GM19467 (cell line): ENCODE data around the gene SUGCT.

ENCODE experiments used
- ATAC-seq: cut with Tn5 transposase; IDR thresholded peaks from one replicate; pipeline ENCODE4 v1.9.1; 2021; ENCODE audit warnings: mild to moderate bottlenecking, moderate library complexity; ENCODE audit not compliant: unreplicated experiment

SUGCT gene

GRCh38 chr7:40706829-40707228 lies 572.0 kb downstream of the SUGCT start:
- ATAC-seq: no peak

GRCh38 chr7:40709062-40709964 lies 574.5 kb downstream of the SUGCT start:
- ATAC-seq: no peak

GRCh38 chr7:40711706-40712105 lies 576.9 kb downstream of the SUGCT start:
- no peak for ATAC-seq

- ATAC-seq: no peak
Observed at GRCh38 chr7:40714363-40715052, 579.7 kb downstream of the SUGCT start.

- no peak for ATAC-seq
Observed at GRCh38 chr7:40715053-40715430, 580.2 kb downstream of the SUGCT start.

- ATAC-seq: no peak
Observed at GRCh38 chr7:40716052-40716451, 581.2 kb downstream of the SUGCT start.

GRCh38 chr7:40717242-40717641 lies 582.4 kb downstream of the SUGCT start:
- ATAC-seq: no peak

GRCh38 chr7:40720416-40720815 lies 585.6 kb downstream of the SUGCT start:
- ATAC-seq: no peak

- no peak for ATAC-seq
Observed at GRCh38 chr7:40721342-40721949, 586.6 kb downstream of the SUGCT start.

GRCh38 chr7:40722242-40722641 lies 587.4 kb downstream of the SUGCT start:
- no peak for ATAC-seq

GRCh38 chr7:40723829-40724228 lies 589.0 kb downstream of the SUGCT start:
- no peak for ATAC-seq

- ATAC-seq: no peak
Observed at GRCh38 chr7:40726559-40726958, 591.8 kb downstream of the SUGCT start.

- ATAC-seq: no peak
Observed at GRCh38 chr7:40733114-40733513, 598.3 kb downstream of the SUGCT start.

GRCh38 chr7:40733578-40733977 lies 598.8 kb downstream of the SUGCT start:
- ATAC-seq: no peak

- ATAC-seq: no peak
Observed at GRCh38 chr7:40739257-40739656, 604.5 kb downstream of the SUGCT start.

- ATAC-seq: no peak
Observed at GRCh38 chr7:40742270-40742669, 607.5 kb downstream of the SUGCT start.

GRCh38 chr7:40746841-40747556 lies 612.2 kb downstream of the SUGCT start:
- no peak for ATAC-seq

- ATAC-seq: no peak
Observed at GRCh38 chr7:40747856-40748255, 613.1 kb downstream of the SUGCT start.

- no peak for ATAC-seq
Observed at GRCh38 chr7:40749877-40750276, 615.1 kb downstream of the SUGCT start.

- no peak for ATAC-seq
Observed at GRCh38 chr7:40753455-40753854, 618.6 kb downstream of the SUGCT start.

- ATAC-seq: no peak
Observed at GRCh38 chr7:40755438-40755837, 620.6 kb downstream of the SUGCT start.
